Measurements from ENCODE around the gene EPHA3.

DNA sequence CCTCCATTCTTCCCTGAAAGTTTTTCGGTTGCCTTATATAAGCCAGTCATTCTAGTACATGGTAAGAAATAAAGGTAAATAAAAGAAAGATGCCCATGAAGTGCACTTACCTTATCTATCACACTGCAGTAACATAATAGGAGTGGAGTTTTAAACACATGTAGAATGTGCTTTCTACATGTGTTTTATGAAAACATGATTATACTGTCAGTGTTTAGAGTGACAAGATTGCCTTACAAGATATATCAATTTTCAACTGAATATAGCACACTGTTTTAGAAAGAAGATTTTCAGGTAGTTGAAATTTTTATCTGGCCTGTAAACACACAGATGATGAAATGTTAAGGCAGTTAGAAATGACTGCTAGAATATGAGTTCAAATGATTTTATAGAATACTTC lies 219.6 kb downstream of the EPHA3 start:
- TF ChIP-seq, protein P1, sequence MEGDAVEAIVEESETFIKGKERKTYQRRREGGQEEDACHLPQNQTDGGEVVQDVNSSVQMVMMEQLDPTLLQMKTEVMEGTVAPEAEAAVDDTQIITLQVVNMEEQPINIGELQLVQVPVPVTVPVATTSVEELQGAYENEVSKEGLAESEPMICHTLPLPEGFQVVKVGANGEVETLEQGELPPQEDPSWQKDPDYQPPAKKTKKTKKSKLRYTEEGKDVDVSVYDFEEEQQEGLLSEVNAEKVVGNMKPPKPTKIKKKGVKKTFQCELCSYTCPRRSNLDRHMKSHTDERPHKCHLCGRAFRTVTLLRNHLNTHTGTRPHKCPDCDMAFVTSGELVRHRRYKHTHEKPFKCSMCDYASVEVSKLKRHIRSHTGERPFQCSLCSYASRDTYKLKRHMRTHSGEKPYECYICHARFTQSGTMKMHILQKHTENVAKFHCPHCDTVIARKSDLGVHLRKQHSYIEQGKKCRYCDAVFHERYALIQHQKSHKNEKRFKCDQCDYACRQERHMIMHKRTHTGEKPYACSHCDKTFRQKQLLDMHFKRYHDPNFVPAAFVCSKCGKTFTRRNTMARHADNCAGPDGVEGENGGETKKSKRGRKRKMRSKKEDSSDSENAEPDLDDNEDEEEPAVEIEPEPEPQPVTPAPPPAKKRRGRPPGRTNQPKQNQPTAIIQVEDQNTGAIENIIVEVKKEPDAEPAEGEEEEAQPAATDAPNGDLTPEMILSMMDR (IDR thresholded peaks at IDR 0.05; ENCODE audit: poor library complexity), result no peak
- no peak for TF ChIP-seq EZH2 (IDR thresholded peaks at IDR 0.05; ENCODE audit: borderline replicate concordance)
